GM18519 (cell line): ENCODE data around the gene IL3.

Experiments
- ATAC-seq: cut with Tn5 transposase; IDR thresholded peaks from one replicate; pipeline ENCODE4 v1.9.1; 2021; ENCODE audit warnings: mild to moderate bottlenecking, moderate library complexity; ENCODE audit not compliant: unreplicated experiment, low FRiP score

IL3 gene

DNA sequence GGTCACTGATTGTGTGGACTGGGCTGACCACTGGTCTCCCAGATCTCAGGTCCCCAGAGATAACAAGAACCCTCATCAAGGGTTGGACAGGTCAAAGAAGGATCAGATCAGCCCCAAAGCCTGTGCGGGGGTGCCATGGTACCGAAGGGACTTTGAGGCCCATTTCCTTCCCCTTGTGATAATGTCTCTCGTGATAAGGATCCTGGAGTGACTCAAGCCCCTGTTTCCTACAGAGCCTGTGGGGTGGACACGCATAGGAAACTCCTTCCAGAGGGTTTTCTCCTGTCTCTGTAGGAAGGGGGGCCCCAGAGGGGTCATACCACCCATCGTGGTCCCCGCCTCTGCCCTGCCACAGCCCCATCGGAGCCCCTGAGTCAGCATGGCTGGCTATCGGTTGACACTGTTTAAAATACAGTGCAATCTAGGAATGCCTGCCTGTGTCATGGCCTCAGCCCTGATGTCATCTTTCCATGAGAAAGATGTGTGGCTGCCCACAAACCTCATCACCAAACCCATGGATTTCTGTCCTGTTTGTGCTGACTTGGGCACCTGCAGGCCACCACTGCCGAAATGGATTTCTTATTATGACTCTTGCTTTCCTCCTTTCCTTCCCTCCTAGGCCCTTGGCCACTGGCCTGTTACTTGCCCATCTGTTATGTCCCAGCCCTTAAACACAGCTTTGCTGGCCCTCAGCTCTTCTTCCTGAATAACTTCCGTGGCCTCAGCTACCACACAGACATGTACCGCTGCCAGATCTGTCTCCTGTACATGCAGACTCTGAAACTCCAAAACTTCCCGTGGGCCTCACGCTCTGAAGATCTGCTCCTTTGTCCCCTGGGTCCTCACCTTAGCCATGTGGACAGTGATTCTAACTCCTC is 10.2 kb downstream of the IL3 start:
- ATAC-seq: no peak

DNA sequence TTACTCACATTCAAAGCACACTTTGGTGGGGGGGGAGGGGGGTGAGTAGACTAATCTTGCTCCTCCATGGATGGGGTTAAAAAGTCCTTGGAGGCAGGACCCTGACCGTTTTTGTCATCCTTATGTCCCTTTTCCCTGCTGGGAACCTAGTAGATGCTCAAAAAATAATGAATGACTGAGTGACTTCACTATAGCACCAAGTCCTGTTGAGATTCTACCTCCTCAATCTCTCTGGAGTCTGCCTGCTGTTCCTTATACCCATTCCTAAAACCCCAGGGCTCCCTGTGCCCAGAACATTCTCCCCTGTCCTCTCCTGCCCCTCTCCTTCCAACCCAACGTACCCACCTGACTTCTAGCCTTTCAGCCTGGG is 10.9 kb downstream of the IL3 start:
- ATAC-seq: no peak

DNA sequence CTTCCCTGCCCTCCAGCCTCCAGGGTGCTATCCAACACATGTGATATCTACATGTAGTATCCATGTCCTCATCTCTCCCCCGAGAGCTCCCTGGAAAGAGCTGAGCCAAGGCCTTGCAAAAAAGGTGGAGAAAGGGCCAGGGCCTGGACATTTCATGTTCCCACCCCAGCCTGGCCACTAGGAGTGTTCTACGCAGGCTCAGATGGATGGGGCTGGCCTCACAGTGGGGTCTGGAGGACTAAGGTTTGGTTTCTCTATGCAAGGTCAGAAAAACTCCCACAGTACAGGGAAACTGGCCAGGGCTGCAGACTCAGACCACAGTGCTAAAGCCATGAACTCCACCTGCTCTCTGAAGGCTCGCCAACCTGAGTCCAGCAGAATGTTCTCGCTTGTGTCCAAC is 11.6 kb downstream of the IL3 start:
- no peak for ATAC-seq

DNA sequence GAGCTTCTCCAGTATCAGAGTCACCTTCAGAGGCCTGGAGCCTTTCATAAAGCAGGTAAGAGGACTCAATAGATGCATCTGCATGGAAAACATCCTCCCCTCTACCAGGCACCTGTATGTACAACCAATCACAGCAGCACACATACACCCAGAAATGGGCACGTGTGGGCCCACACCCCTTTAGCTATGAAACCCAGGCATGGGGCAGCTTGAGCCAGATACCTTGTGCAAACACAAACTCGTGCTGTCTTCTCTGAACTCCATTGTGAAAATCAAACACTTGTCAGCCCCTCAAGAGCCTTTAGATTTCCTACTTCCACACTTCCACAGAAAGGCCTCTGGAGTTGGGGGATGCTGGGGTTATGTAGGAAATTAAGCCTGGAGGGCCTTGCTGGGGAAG is 12.1 kb downstream of the IL3 start:
- ATAC-seq: no peak

DNA sequence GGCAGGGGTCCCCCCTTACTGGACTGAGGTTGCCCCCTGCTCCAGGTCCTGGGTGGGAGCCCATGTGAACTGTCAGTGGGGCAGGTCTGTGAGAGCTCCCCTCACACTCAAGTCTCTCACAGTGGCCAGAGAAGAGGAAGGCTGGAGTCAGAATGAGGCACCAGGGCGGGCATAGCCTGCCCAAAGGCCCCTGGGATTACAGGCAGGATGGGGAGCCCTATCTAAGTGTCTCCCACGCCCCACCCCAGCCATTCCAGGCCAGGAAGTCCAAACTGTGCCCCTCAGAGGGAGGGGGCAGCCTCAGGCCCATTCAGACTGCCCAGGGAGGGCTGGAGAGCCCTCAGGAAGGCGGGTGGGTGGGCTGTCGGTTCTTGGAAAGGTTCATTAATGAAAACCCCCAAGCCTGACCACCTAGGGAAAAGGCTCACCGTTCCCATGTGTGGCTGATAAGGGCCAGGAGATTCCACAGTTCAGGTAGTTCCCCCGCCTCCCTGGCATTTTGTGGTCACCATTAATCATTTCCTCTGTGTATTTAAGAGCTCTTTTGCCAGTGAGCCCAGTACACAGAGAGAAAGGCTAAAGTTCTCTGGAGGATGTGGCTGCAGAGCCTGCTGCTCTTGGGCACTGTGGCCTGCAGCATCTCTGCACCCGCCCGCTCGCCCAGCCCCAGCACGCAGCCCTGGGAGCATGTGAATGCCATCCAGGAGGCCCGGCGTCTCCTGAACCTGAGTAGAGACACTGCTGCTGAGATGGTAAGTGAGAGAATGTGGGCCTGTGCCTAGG is 13.0 kb downstream of the IL3 start, which contains the start of gene CSF2:
CSF2 (plus strand) TSS at position 559 of the 783 bp plus-strand sequence; CDS start at position 594, 35 bp downstream.
- ATAC-seq: no peak

DNA sequence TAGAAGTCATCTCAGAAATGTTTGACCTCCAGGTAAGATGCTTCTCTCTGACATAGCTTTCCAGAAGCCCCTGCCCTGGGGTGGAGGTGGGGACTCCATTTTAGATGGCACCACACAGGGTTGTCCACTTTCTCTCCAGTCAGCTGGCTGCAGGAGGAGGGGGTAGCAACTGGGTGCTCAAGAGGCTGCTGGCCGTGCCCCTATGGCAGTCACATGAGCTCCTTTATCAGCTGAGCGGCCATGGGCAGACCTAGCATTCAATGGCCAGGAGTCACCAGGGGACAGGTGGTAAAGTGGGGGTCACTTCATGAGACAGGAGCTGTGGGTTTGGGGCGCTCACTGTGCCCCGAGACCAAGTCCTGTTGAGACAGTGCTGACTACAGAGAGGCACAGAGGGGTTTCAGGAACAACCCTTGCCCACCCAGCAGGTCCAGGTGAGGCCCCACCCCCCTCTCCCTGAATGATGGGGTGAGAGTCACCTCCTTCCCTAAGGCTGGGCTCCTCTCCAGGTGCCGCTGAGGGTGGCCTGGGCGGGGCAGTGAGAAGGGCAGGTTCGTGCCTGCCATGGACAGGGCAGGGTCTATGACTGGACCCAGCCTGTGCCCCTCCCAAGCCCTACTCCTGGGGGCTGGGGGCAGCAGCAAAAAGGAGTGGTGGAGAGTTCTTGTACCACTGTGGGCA is 13.8 kb downstream of the IL3 start:
- ATAC-seq: no peak

DNA sequence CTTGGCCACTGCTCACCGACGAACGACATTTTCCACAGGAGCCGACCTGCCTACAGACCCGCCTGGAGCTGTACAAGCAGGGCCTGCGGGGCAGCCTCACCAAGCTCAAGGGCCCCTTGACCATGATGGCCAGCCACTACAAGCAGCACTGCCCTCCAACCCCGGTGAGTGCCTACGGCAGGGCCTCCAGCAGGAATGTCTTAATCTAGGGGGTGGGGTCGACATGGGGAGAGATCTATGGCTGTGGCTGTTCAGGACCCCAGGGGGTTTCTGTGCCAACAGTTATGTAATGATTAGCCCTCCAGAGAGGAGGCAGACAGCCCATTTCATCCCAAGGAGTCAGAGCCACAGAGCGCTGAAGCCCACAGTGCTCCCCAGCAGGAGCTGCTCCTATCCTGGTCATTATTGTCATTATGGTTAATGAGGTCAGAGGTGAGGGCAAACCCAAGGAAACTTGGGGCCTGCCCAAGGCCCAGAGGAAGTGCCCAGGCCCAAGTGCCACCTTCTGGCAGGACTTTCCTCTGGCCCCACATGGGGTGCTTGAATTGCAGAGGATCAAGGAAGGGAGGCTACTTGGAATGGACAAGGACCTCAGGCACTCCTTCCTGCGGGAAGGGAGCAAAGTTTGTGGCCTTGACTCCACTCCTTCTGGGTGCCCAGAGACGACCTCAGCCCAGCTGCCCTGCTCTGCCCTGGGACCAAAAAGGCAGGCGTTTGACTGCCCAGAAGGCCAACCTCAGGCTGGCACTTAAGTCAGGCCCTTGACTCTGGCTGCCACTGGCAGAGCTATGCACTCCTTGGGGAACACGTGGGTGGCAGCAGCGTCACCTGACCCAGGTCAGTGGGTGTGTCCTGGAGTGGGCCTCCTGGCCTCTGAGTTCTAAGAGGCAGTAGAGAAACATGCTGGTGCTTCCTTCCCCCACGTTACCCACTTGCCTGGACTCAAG is 14.6 kb downstream of the IL3 start:
- ATAC-seq: no peak

DNA sequence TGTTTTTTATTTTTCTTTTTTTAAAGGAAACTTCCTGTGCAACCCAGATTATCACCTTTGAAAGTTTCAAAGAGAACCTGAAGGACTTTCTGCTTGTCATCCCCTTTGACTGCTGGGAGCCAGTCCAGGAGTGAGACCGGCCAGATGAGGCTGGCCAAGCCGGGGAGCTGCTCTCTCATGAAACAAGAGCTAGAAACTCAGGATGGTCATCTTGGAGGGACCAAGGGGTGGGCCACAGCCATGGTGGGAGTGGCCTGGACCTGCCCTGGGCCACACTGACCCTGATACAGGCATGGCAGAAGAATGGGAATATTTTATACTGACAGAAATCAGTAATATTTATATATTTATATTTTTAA is 15.2 kb downstream of the IL3 start:
- no peak for ATAC-seq

DNA sequence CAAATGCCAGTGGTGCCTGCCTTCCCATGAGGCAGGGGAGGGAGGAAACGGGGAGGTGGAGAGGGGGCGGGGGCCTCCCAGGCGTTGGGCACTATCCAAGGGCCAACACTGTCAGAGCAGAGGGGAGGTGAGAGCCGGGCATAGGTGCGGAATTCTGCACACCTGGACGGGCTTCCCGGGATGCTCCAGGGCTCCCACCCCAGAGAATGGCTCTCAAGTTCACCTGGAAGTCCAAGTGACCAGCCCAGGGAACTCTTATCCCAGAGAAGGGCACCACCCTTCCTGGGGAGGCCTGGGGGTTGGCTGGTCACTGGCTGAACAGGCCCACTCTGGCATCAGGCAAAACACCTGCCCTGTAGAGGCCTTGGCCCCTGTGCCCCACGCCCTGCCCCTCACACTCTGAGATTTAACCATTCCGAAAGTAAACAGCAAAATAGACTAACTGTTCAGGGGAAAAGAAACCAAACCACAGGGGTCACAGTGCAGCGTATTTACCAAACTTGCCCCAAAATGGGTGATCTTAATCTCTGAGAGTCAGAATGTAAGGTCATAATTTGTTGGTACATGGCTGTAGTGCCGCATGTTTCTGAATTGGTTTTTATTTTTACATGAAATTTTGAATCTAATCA is 15.9 kb downstream of the IL3 start:
- ATAC-seq: no peak

DNA sequence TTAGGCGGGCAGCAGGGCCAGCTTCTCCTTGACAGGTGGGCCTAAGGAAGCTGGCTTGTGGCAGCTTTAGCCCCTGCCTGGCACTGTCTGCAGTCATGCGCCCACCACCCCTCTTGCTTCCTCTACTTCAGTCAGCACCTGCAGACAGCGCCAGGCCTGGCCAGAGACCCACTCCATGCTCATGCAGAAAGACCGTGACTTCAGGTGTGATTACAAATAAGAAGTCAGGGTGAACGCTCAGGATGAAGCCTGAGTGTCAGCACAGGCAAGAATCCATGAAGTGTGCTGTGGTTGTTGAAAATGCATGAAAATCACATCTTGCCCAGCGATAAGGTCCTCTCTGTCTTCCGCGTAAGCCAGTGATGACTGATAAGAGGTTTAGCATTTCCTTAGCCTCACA is 16.5 kb downstream of the IL3 start:
- no peak for ATAC-seq

DNA sequence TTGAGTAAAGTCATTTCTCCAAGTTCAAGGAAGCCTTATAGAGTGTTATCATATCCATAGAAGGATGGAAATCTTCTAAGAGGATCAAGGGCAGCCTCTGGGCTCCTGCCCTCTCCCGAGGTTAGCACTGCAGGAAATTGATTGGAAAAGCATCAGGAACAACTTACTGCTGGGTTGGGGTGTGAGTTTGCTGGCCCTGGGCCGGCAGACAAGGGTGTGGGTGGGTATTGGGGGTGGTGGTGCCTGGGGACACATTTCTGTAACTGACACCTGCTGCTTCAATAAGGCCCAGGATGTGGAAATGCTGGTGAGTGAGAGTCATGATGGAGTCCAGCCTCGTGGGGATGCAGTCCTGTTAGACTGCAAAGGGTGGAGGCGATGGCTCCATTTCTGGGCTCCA is 18.6 kb downstream of the IL3 start:
- ATAC-seq: no peak

DNA sequence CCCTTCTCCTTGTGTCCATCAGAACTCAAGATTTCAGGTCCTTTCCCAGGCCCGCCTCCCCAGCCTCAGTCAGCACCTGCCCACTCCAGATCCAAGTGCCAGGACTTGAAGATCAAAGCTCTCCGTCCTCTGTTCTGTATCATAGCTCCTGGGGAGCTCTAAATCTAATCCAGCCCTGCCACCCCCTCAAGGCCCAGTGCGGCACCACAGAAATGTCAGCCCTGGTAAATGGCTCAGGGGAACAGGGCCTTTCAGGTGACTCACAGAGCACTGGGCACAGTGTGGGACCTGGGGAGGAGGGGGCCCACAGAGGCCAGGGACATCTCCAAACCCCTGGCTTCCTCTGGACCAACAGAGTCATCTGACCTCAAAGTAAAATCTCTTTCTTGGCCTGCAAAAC is 19.2 kb downstream of the IL3 start:
- no peak for ATAC-seq

DNA sequence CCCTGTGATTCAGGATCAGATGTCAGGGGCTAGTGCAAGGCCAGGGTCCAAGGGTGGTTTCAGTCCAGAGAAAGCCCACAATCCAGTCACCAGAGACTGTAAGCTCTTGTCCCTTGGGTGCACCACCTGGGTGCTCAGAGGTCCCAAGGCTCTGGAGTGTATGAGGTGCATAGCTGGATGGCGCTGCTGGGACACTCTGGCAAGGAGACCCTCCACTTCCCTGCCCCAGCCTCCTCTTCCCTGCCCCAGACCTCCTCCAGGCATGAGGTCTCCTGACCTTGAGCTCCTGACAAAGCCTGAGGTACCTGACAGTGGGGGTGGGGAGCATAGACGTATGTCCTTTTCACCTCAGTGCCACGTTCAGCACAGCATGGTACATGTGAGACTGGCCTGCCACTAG is 20.1 kb downstream of the IL3 start:
- no peak for ATAC-seq

DNA sequence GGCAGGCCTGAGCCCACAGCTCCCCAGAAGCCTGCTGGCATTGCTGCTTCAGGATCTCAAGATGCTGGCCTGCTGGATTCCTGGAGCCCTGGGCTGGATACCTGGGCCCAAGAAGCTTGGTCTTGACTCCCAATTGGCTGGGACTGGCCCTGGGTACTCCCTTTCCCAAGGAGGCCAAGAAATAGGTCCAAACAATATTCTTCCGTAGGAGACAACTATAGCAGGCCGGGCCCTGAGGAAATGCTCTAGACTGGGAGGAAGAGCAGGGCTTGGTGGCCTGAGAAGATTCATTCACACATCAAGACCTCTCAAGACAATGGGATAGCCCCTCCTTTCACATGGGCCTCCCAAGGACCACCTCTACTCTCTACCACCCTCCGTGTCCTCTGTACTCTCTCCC is 21.0 kb downstream of the IL3 start:
- no peak for ATAC-seq

DNA sequence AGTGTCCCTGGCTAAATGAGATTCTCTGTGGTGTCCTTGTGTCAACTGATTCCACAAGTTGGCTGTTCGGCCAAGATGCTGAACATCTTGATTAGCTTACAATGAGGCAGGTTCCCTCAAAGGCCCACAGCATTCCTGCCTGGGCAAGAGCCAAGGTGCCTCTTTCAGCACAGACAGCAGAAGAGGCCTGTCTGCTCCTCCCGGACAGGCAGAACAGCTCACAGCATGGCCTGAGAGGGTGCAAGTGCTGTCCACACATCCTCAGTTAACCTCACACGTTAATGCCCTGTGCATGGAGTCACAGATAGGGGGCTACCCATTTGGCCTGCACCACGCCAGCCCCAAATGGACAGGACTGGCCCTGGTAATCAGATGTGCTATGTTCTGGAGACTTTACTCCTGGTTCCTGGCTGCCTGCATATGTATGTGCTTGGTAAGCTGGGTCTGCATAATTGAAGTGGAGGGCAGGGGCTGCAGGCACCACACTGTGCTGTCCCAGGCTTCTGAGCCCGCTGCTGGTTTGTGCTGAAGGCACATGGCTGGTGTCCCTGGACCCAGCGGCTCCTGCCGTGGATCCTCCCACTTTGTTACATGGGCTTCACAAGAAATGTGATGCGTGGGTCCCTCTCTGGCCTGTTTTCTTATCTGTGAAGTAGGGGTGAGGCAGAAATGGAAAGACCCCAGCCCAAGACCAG is 22.0 kb downstream of the IL3 start:
- ATAC-seq: no peak

DNA sequence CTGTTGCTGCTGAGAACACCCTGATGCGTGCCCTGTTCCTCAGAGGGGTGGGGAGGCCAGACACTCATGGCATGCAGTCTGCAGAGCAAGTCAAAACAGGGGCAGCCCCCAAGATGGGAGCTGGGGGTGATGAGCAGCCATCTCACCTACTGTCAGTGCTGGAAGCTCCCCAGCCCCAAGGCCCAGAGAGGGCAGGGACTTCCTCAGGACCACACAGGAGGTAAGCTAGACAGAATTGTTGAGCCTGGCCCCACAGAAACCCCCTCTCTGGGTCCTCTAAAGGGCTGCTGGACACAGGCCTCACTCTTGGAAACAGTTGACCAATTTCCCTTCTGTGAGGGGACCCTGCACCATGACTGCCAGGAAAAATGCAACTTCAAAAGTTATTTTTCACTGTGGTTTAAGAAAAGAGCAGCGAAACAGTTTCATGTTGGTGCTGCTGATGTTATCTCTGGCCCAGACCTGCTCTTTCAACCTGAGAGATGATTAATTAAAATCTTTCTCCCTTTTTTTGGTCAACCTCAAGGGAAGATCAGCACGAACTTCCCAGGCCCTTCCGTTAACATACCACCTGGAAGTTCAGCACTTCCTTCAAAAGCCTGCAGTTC is 22.7 kb downstream of the IL3 start:
- no peak for ATAC-seq

DNA sequence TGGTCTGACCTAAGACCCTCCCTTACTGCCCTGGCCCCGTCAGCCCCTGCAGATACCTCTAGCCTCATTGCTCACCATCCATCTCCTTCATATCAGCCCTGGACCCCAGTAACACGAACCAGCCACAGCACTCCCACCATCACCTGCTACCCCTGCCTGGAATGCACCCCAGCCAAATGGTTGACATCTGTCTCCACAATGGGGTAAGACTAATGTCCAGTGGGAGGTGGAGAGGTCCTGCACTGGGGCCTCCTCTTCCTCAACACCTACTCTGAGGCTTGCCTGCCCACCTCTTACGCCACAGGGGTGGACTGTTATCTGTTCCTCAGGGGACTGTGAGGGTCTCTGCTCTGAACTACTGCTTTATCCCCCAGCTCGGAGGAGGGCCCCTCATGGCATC is 25.2 kb downstream of the IL3 start:
- ATAC-seq: no peak

DNA sequence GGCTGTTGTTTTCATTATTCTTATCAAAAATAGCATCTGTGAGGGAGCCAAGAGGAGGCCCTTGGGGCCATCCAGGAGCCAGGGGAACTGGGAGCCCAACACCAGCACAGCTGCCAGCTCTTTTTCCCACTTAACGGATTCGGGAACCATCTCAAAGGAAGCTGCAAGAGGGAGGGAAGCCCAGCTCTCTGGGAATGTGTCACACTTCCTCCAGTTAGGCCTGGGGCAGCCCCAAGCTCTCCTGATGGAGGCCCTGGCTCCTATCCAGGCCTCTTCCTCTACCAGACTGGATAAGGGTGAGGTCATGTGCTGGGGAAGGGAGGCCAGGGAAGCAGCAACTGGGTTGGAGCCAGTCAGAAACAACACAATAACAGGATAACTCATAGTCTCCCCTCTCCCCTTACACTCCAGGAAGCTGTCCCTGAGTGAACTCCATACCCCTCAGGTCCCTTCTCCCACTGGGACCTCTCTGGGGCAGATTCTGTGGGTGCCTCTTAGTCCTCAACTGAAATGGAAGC is 25.9 kb downstream of the IL3 start:
- ATAC-seq: no peak

DNA sequence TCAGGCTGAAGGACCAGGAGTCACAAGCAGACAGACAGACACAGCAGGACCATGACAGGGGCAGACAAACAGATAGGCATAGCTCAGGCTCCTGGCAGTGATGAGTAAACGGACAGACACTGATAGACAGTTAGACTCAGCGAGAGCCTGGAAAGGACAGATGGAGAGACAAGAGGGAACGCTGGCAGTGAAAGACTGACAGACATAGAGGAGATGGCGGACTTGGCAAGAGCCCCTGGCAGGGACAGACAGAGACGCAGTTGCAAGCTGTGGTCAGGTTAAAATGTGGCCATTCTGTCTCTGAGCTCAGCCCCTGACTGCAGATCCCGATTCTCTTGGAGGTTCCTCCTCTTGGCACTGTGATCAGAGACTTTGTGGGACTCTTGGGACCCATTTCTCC is 26.7 kb downstream of the IL3 start:
- no peak for ATAC-seq
